PFSK-1 (cell line): ENCODE measurements around the gene BIRC7.

ENCODE experiments used
- FOXP2 ChIP-seq: optimal IDR thresholded peaks from 2 replicates; pipeline ENCODE3; 2011; ENCODE audit warnings: borderline replicate concordance, control low read depth, inconsistent platforms; ENCODE audit not compliant: insufficient read depth; ENCODE audit errors: extremely low read length, extremely low read depth
- POLR2AphosphoS5 ChIP-seq: IDR thresholded peaks from 2 replicates; pipeline ENCODE4 v1.6.1; 2012; ENCODE audit warnings: low read depth, mild to moderate bottlenecking, control low read depth, low read length, moderate library complexity
- SIN3A ChIP-seq: IDR thresholded peaks from 2 replicates; pipeline ENCODE4 v1.6.1; 2012; ENCODE audit warnings: mild to moderate bottlenecking, low read length, moderate library complexity, borderline replicate concordance; ENCODE audit not compliant: insufficient read depth
- TAF1 ChIP-seq: IDR thresholded peaks from 2 replicates; pipeline ENCODE4 v1.6.1; 2012; ENCODE audit warnings: low read length, control low read depth, borderline replicate concordance; ENCODE audit not compliant: insufficient read depth
- TF ChIP-seq, protein P1 (sequence below), 2 experiments: IDR thresholded peaks; 2 replicates each; pipeline versions ENCODE4 v1.6.1 to v1.8.0; 2011 to 2012; ENCODE audit warnings: low read depth in 2 of 2, low read length in 2 of 2, control low read depth in 1 of 2, inconsistent platforms in 1 of 2, mild to moderate bottlenecking in 1 of 2, moderate library complexity in 1 of 2; ENCODE audit not compliant: insufficient read depth in 1 of 2

Gene BIRC7

DNA sequence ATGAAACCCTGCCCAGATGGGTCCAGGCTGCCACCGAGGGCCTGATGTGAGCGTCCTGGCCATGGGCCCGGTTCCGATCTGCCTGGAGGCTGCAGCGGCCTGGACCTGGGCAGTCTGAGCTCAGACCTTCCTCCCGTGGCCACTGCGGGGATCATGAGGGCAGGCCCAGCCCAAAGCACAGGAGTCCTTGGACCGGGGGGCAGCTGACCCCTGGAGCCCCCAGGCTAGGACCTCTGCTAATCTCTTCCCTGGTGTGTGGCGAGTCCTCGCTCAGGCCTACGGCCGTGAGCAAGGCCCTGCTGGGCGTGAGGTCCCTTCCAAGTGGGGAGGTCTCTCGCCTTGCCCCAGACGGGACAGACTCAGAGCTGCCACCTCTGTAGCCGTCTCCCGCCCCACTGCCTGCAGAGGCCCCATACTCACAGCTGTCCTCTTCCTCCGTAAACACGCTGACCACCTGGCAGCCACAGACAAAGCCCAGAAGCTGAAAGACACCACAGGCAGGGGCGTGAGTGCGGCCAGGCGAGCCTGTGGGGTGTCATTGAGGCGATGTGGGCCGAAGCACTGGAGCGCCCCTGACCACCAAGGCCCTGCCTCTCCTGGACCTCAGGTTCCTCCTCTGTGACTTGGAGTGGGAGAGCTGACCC, 8.0 kb downstream of the BIRC7 start:
- no peak for TF ChIP-seq POLR2AphosphoS5
- no peak for TF ChIP-seq TAF1

GRCh38 chr20:63244468-63244867, 8.8 kb downstream of the BIRC7 start:
- no peak for TF ChIP-seq FOXP2
- no peak for TF ChIP-seq POLR2AphosphoS5
- no peak for TF ChIP-seq SIN3A
- TF ChIP-seq, protein P1, sequence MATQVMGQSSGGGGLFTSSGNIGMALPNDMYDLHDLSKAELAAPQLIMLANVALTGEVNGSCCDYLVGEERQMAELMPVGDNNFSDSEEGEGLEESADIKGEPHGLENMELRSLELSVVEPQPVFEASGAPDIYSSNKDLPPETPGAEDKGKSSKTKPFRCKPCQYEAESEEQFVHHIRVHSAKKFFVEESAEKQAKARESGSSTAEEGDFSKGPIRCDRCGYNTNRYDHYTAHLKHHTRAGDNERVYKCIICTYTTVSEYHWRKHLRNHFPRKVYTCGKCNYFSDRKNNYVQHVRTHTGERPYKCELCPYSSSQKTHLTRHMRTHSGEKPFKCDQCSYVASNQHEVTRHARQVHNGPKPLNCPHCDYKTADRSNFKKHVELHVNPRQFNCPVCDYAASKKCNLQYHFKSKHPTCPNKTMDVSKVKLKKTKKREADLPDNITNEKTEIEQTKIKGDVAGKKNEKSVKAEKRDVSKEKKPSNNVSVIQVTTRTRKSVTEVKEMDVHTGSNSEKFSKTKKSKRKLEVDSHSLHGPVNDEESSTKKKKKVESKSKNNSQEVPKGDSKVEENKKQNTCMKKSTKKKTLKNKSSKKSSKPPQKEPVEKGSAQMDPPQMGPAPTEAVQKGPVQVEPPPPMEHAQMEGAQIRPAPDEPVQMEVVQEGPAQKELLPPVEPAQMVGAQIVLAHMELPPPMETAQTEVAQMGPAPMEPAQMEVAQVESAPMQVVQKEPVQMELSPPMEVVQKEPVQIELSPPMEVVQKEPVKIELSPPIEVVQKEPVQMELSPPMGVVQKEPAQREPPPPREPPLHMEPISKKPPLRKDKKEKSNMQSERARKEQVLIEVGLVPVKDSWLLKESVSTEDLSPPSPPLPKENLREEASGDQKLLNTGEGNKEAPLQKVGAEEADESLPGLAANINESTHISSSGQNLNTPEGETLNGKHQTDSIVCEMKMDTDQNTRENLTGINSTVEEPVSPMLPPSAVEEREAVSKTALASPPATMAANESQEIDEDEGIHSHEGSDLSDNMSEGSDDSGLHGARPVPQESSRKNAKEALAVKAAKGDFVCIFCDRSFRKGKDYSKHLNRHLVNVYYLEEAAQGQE (IDR thresholded peaks at IDR 0.05; ENCODE audit: insufficient read depth in 1 of 2, low read depth in 2 of 2, low read length in 2 of 2): no peak
- TF ChIP-seq TAF1: no peak

DNA sequence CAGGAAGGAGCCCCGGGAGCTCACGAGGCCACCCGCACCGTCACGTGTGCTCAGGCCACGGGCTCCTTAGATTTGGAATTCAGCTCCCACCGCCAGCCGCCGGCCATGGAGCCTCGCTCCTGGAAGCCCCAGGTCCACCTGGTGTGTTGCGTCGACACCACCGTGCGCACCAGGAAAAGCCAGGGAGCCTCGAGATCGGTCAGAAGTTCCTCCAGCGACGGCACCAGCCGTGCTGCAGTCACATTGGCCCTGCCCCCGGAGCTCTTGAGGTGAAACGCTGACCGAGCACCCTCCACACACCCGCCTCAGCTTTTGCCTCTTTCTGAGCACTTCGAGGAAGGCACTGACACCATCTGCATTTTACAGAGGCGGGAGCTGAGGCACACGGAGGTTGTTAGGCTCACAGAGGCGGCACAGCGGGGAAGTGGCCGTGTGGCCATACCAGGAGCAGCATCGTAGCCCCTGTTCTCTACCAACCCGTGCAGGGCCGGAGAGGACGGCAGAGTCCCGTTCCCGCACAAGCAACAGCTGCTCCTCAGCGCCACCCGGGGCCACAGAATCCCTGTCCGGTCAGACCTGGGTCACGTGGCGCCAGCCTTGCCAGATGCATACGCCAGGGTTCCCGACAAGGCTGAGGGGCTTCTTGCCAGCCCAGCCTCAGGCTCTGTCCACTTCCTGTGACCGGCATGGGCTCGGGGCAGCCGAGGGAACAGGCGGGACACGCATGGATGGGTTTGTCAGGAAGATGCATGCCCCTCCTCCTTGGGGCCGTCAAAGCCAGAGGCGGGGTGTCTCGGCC, 11.0 kb downstream of the BIRC7 start:
- no peak for TF ChIP-seq SIN3A
- TF ChIP-seq TAF1: no peak
- TF ChIP-seq, protein P1 (IDR thresholded peaks at IDR 0.05; ENCODE audit: insufficient read depth in 1 of 2, low read depth in 2 of 2, low read length in 2 of 2): no peak
- no peak for TF ChIP-seq POLR2AphosphoS5
- TF ChIP-seq FOXP2: no peak

DNA sequence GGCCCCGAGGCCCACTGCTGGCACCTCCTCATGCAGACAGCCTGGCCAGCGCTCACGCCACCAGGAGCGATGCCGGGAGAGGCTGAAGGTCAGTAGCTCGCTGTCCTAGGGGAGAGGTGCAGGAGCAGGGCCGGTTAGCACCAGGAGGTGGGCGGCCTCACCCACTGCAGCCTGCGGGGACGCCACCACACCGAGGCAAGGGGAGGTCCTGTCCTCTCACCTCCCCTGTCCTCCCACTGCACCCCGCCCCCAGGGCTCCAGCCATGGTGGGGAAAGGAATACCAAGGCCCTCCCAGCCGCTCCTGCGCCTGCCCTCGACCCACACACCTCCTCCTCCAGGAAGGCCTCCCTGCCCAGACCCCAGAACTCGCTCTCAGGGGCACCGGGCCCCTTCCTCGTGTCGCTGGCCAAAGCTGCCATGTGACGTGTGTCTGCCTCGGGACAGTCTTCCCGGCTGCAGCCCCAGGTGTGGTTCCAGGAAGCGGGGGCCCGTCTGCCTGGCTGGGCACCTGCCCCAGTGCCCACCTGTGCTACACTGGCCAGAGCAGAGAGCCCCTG, 12.0 kb downstream of the BIRC7 start:
- no peak for TF ChIP-seq FOXP2

DNA sequence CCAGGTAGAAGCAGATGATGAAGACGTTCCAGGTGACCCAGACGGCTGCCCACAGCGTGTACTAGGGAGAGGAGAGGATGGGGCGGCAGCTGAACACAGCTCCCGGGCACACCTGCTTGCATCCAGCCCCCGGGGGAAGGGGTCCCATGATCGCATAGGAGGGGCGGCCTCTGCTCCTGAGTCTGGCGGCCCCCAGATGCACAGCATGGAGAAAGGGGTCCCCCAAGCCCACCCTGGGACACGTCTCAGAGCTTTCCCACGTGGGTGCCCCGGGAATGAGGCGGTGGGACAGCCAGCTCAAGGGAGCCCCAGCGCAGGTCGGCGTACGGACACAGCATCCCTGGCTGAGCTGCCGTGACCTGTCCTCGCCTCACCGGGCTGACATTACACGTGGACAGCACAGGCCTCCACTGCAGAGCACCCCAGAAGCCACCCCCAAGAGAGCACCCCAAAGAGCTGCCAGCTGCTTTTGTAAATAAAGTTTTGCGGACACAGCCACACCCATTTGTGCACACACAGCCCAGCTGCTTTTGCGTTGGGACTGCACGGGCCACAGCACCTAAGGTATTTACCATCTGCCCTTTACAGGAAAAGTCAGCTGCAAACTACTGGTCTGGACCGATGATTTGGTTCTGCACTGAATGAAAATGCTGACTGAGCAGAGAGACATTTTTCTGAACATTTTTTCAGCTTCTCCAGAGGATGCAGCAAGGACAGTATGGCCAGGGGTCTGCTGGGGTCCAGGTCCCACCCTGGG, 13.3 kb downstream of the BIRC7 start:
- TF ChIP-seq, protein P1 (IDR thresholded peaks at IDR 0.05; ENCODE audit: insufficient read depth in 1 of 2, low read depth in 2 of 2, low read length in 2 of 2): no peak
- no peak for TF ChIP-seq SIN3A
- no peak for TF ChIP-seq POLR2AphosphoS5
- no peak for TF ChIP-seq TAF1
- no peak for TF ChIP-seq FOXP2
